Small intestine (tissue), 7 donors: ENCODE results near the gene SECISBP2L. TPM values are rescaled to one million over a fixed set of nuclear protein-coding genes. Genes with fewer than 3 reads are reported as not detected.

Experiments used
- DNase-seq, 2 donors: peaks; one replicate each; pipeline versions ENCODE4 v3.0.0 to v3.0.0-alpha.2; 2013
- FAIRE-seq: peaks from 2 replicates; lab custom pipeline; 2012; peaks lifted over from hg19 to GRCh38; lab: Jason Lieb, UNC
- H3K27ac ChIP-seq, 3 donors: one replicate each; pipeline ENCODE4 v1.5.1; 2013; ENCODE audit warnings: low read length in 2 of 3, mild to moderate bottlenecking in 2 of 3, control low read depth in 1 of 3, inconsistent platforms in 1 of 3, low read depth in 1 of 3, moderate library complexity in 1 of 3
- H3K27me3 ChIP-seq, 3 donors: one replicate each; pipeline ENCODE4 v1.6.1; 2013; ENCODE audit warnings: low read length in 3 of 3, inconsistent platforms in 1 of 3; ENCODE audit not compliant: control insufficient read depth in 3 of 3, insufficient read depth in 3 of 3
- H3K36me3 ChIP-seq, 3 donors: one replicate each; pipeline ENCODE4 v1.6.1; 2013; ENCODE audit warnings: low read length in 3 of 3, inconsistent platforms in 1 of 3, low read depth in 1 of 3, mild to moderate bottlenecking in 1 of 3, moderate library complexity in 1 of 3; ENCODE audit not compliant: control insufficient read depth in 3 of 3, insufficient read depth in 2 of 3
- H3K4me1 ChIP-seq, 3 donors: one replicate each; pipeline ENCODE4 v1.6.1; 2013; ENCODE audit warnings: low read length in 2 of 3, inconsistent platforms in 1 of 3, low read depth in 1 of 3, mild to moderate bottlenecking in 1 of 3, moderate library complexity in 1 of 3; ENCODE audit not compliant: control insufficient read depth in 3 of 3, insufficient read depth in 2 of 3
- H3K4me3 ChIP-seq, 3 donors: one replicate each; pipeline ENCODE4 v1.5.1; 2013; ENCODE audit warnings: low read length in 3 of 3, control low read depth in 1 of 3, inconsistent platforms in 1 of 3, low read depth in 1 of 3, mild to moderate bottlenecking in 1 of 3, moderate library complexity in 1 of 3
- H3K9me3 ChIP-seq, 2 donors: one replicate each; pipeline ENCODE4 v1.6.1; 2013; ENCODE audit warnings: low read depth in 1 of 2, low read length in 1 of 2; ENCODE audit not compliant: control insufficient read depth in 2 of 2, insufficient read depth in 1 of 2
- WGBS, 3 donors: extraction: QIAGEN DNeasy Blood & Tissue Kit; methylation state at CpG; one replicate each; pipeline ENCODE4 v1.1.7; 2013; 5-methylcytosine and 5-hydroxymethylcytosine counted together
- polyA plus RNA-seq, 4 donors: library from polyadenylated mRNA; stranded (reverse) in 3 of 4; unstranded in 1 of 4; fragments of 200-250 nt in 3 of 4; fragments of 120-200 nt in 1 of 4; gene quantifications; one replicate each; pipeline versions ENCODE4 v1.2.1 to v1.2.3, GENCODE V29; 2013
- donor health status: healthy with polysubstance abuse.
- donor health status: control.
- donor health status: control.
- donor health status: Bipolar disorder and iron deficiency.
- donor health status: healthy.

The SECISBP2L gene
- polyA plus RNA-seq, 4 donors = 5.4 to 30.6 (median 7.5) TPM

DNA sequence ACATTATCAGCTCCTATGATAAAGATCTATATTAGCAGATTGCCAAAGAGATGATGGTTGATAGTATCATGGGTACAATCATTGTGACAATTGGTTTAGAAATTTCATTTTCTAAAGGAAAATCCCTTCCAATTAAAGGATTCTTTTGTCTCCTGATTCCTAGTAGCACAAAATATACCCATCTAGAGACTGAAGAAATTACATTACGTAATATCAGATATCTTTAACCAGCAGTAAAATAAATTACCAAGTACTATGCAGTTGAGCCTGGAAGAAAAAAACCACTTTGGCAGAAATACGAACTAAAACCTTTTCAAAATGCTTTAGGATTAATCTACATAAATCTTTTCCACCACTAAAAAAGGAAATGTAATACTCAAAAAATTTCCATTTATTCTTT lies 46.9 kb downstream of the SECISBP2L start:
- H3K9me3 ChIP-seq = no peaks in the 10 kb centered on the region
- DNase-seq (no peak), FAIRE-seq (no peak)
- WGBS, 3 donors = 88 to 96% (median 92%) methylated on average over 2 of the region's 2 CpGs
- no peaks in the 10 kb centered on the region for H3K4me1 ChIP-seq
- peaks cover 3 to 6% (median 6%) of the 10 kb centered on the region in 3 donors for H3K36me3 ChIP-seq
- no peak overlapping the region for H3K27ac ChIP-seq
- no peak overlapping the region for H3K4me3 ChIP-seq
- H3K27me3 ChIP-seq = no peaks in the 10 kb centered on the region

GRCh38 chr15:48996276-48996675 lies 50.0 kb downstream of the SECISBP2L start:
- H3K27ac ChIP-seq = no peak overlapping the region
- no peak for DNase-seq
- no peaks in the 10 kb centered on the region for H3K4me1 ChIP-seq
- H3K4me3 ChIP-seq = no peak overlapping the region
- no peaks in the 10 kb centered on the region for H3K27me3 ChIP-seq
- peaks cover 10 to 17% (median 14%) of the 10 kb centered on the region in 3 donors for H3K36me3 ChIP-seq
- WGBS, 3 donors = 98 to 100% (median 98%) methylated on average over 2 of the region's 2 CpGs
- no peak for FAIRE-seq
- no peaks in the 10 kb centered on the region for H3K9me3 ChIP-seq

GRCh38 chr15:48993380-48993779 lies 52.9 kb downstream of the SECISBP2L start:
- FAIRE-seq (no peak), DNase-seq (no peak)
- Histone ChIP-seq H3K27ac (no peak overlapping the region), H3K27me3 (no peaks in the 10 kb centered on the region), H3K4me1 (no peaks in the 10 kb centered on the region), H3K36me3 (peaks cover 8 to 16% (median 13%) of the 10 kb centered on the region in 3 donors), H3K4me3 (no peak overlapping the region), H3K9me3 (no peaks in the 10 kb centered on the region)

DNA sequence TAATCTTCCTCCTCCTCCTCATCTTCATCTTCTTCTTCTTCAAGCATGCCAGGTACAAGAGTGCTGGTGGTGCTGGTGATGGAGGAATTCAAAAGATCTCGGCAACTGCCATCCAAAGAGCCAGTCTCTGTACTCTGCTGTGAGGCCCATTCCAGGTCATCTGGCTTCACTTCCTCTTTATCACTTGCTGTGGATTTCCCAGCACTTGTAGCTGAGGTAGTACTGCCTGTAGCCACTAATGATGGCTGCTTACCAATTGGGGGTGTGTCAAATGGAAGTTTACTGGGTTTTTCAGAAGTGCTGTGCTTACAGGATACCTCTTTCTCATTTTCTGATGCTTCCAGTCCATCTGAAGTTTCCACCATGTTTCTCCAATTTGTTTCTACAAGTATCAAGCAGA lies 53.7 kb downstream of the SECISBP2L start:
- Histone ChIP-seq H3K4me3 (no peak overlapping the region), H3K27me3 (no peaks in the 10 kb centered on the region), H3K4me1 (no peaks in the 10 kb centered on the region), H3K9me3 (no peaks in the 10 kb centered on the region), H3K27ac (no peak overlapping the region), H3K36me3 (peaks cover 8 to 16% (median 13%) of the 10 kb centered on the region in 3 donors)
- 93 to 100% (median 95%) methylated on average over 1 of the region's 1 CpG for WGBS, 3 donors
- FAIRE-seq (no peak), DNase-seq (no peak)

DNA sequence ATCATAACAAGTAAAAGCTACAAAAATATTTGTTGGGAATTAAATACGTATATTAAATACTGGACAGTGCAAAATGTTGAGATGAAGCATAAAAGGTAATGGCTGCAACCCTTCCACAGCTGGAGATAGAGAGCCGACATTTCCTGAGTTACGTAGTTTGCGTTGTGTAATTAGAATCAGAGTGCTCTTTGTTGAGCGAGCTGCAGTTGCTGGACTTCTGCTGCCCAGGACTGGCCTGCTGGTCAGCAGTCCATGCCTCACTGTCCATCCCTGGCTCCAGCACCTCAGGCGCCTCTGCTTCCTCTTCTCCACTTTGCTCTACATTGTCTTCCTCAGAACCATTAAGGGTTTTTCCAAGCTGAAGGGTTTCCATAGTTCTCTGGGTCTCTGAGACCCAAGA lies 54.1 kb downstream of the SECISBP2L start:
- FAIRE-seq = no peak
- H3K27me3 ChIP-seq = no peaks in the 10 kb centered on the region

GRCh38 chr15:48989170-48989569 lies 57.1 kb downstream of the SECISBP2L start:
- H3K27me3 ChIP-seq = no peaks in the 10 kb centered on the region
- no peak for DNase-seq
- peaks cover 6 to 14% (median 11%) of the 10 kb centered on the region in 3 donors for H3K36me3 ChIP-seq
- WGBS, 3 donors = 81 to 87% (median 82%) methylated on average over 1 of the region's 1 CpG
- no peaks in the 10 kb centered on the region for H3K9me3 ChIP-seq
- no peaks in the 10 kb centered on the region for H3K4me1 ChIP-seq
- H3K27ac ChIP-seq = no peak overlapping the region
- no peak for FAIRE-seq
- no peak overlapping the region for H3K4me3 ChIP-seq

More for the DNA sequence above, 54.1 kb downstream of the SECISBP2L start:
- no peak overlapping the region for H3K4me3 ChIP-seq
- peaks cover 8 to 16% (median 13%) of the 10 kb centered on the region in 3 donors for H3K36me3 ChIP-seq
- no peaks in the 10 kb centered on the region for H3K9me3 ChIP-seq
- no peak overlapping the region for H3K27ac ChIP-seq
- WGBS, 3 donors = 94 to 97% (median 95%) methylated on average over 6 of the region's 6 CpGs
- no peak for DNase-seq
- H3K4me1 ChIP-seq = no peaks in the 10 kb centered on the region

DNA sequence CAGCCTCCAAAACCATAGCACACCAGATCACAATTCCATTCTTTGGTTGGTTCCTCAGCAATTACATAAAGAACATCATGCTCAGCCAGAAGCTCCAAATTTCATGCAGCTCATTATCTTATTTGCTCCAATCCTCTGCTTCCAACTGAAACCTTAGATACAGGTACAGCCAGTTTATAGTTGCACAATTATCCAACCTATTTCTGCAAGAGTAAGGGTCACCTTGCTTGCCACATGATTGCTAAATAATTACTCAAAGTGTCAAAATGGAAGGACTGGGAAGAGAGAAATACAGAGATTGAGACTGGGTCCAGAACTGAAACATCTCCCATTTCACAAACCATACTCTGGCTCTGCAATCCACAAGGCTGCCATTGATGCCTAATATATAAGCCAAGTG lies 59.1 kb downstream of the SECISBP2L start:
- FAIRE-seq = no peak
- peaks cover 0 to 3% (median 0%) of the 10 kb centered on the region in 3 donors for H3K27me3 ChIP-seq
- H3K36me3 ChIP-seq = peaks cover 2 to 7% (median 5%) of the 10 kb centered on the region in 3 donors
- H3K9me3 ChIP-seq = no peaks in the 10 kb centered on the region
- no peak overlapping the region for H3K27ac ChIP-seq
- DNase-seq = no peak
- H3K4me1 ChIP-seq = no peaks in the 10 kb centered on the region
- H3K4me3 ChIP-seq = no peak overlapping the region

DNA sequence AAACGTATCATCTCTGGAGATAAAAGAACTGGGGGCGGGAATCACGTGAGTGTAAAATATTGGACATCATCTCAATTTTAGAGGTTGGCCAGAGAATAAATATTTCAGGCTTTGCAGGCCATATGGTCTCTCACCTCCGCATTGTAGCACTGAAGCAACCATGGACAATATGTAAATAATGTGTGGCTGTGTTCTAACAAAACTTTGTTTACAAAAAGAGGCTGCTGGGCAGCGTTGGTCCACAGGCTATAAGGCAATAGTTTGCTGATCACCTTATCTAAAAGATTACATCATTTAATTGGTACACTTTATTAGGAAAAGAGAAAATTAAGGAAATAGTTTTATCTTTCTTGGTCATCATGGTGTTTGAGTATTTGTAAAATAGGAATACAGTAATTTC lies 60.0 kb downstream of the SECISBP2L start:
- Histone ChIP-seq H3K4me1 (no peaks in the 10 kb centered on the region), H3K36me3 (peaks cover 0 to 2% (median 2%) of the 10 kb centered on the region in 3 donors), H3K4me3 (no peak overlapping the region), H3K9me3 (no peaks in the 10 kb centered on the region), H3K27ac (no peak overlapping the region), H3K27me3 (peaks cover 0 to 10% (median 0%) of the 10 kb centered on the region in 3 donors)
- DNase-seq (no peak), FAIRE-seq (no peak)
- 66 to 81% (median 74%) methylated on average over 5 of the region's 5 CpGs for WGBS, 3 donors

GRCh38 chr15:48985516-48985915 lies 60.7 kb downstream of the SECISBP2L start:
- Histone ChIP-seq H3K4me3 (no peak overlapping the region), H3K9me3 (no peaks in the 10 kb centered on the region), H3K27ac (no peak overlapping the region), H3K27me3 (peaks cover 0 to 10% (median 0%) of the 10 kb centered on the region in 3 donors), H3K4me1 (no peaks in the 10 kb centered on the region), H3K36me3 (no peaks in the 10 kb centered on the region)
- WGBS, 3 donors = 80 to 92% (median 87%) methylated on average over 3 of the region's 3 CpGs
- no peak for DNase-seq
- FAIRE-seq = no peak
